HG03280 (cell line): ENCODE measurements around the gene SYN1.

Experiments
- ATAC-seq: cut with Tn5 transposase; IDR thresholded peaks from one replicate; pipeline ENCODE4 v1.9.1; 2021; ENCODE audit warnings: mild to moderate bottlenecking, moderate library complexity; ENCODE audit not compliant: unreplicated experiment

The SYN1 gene

GRCh38 chrX:47574547-47575301 is 44.9 kb downstream of the SYN1 start:
- ATAC-seq, result no peak

- ATAC-seq, result no peak
Observed at GRCh38 chrX:47574076-47574546, 45.5 kb downstream of the SYN1 start.

GRCh38 chrX:47573341-47574075 is 46.1 kb downstream of the SYN1 start:
- no peak for ATAC-seq

GRCh38 chrX:47572773-47573340 is 46.8 kb downstream of the SYN1 start:
- ATAC-seq, result no peak

GRCh38 chrX:47571896-47572295 is 47.8 kb downstream of the SYN1 start:
- ATAC-seq, result no peak

GRCh38 chrX:47571215-47571614 is 48.4 kb downstream of the SYN1 start:
- ATAC-seq, result no peak

GRCh38 chrX:47570794-47571193 is 48.9 kb downstream of the SYN1 start:
- ATAC-seq, result no peak

- ATAC-seq, result no peak
Observed at GRCh38 chrX:47568656-47569295, 50.9 kb downstream of the SYN1 start.

GRCh38 chrX:47566841-47567240 is 52.8 kb downstream of the SYN1 start:
- no peak for ATAC-seq

GRCh38 chrX:47564438-47565085 is 55.1 kb downstream of the SYN1 start:
- ATAC-seq, result no peak

GRCh38 chrX:47563801-47564315 is 55.8 kb downstream of the SYN1 start:
- ATAC-seq, result no peak

GRCh38 chrX:47562615-47563243 is 56.9 kb downstream of the SYN1 start:
- no peak for ATAC-seq

GRCh38 chrX:47561659-47562151 is 58.0 kb downstream of the SYN1 start:
- no peak for ATAC-seq

- peak; percentile 88 for ATAC-seq
Observed at GRCh38 chrX:47560934-47561658, 58.6 kb downstream of the SYN1 start, which contains the start of gene ARAF. Gene ARAF, plus strand, starts transcription at chrX:47561205. Its CDS starts 1,763 bp downstream, at chrX:47562968.

GRCh38 chrX:47560179-47560933 is 59.3 kb downstream of the SYN1 start:
- ATAC-seq, result no peak

GRCh38 chrX:47558436-47558835 is 61.2 kb downstream of the SYN1 start:
- no peak for ATAC-seq

- ATAC-seq, result peak; percentile 94
Observed at GRCh38 chrX:47556045-47556623, 63.5 kb downstream of the SYN1 start.

- ATAC-seq, result no peak
Observed at GRCh38 chrX:47543496-47543895, 76.2 kb downstream of the SYN1 start.
